ENCODE measurements around the gene FOXO3. TPM values are rescaled to one million over a fixed set of nuclear protein-coding genes. Genes with fewer than 3 reads are reported as not detected.
"Not testable (repeated sequence)": the region's sequence is repeated elsewhere in the genome, so short reads cannot be mapped to it uniquely, and the experiment has no call there.

The FOXO3 gene
- polyA plus RNA-seq, 2 donors, result 9.6 to 15.3 TPM

- H3K36me3 ChIP-seq (ENCODE audit: control insufficient read depth in 2 of 2, insufficient read depth in 2 of 2, low read length in 1 of 2), result peaks cover 5 to 9% of the 10 kb centered on the region in 2 donors
- H3K4me3 ChIP-seq (ENCODE audit: low read depth in 1 of 2, low read length in 2 of 2), result no peak overlapping the region
- no peaks in the 10 kb centered on the region for H3K27me3 ChIP-seq (ENCODE audit: control insufficient read depth in 1 of 2, insufficient read depth in 2 of 2, low read length in 2 of 2)
- WGBS, 2 donors, result 90 to 95% methylated on average over 2 of the region's 2 CpGs
- H3K4me1 ChIP-seq (ENCODE audit: control insufficient read depth in 2 of 2, insufficient read depth in 2 of 2, low read length in 1 of 2), result peaks cover 0 to 5% of the 10 kb centered on the region in 2 donors
- H3K9me3 ChIP-seq (ENCODE audit: control insufficient read depth in 2 of 2, insufficient read depth in 1 of 2, low read depth in 1 of 2, low read length in 1 of 2), result no peaks in the 10 kb centered on the region
- H3K27ac ChIP-seq (ENCODE audit: low read depth in 2 of 2, low read length in 1 of 2), result no peak overlapping the region
These were observed 102.0 kb downstream of the FOXO3 start for GRCh38 chr6:108662702-108663101.

GRCh38 chr6:108663494-108664064 lies 102.9 kb downstream of the FOXO3 start:
- not testable (repeated sequence) for H3K4me1 ChIP-seq (ENCODE audit: control insufficient read depth in 2 of 2, insufficient read depth in 2 of 2, low read length in 1 of 2); H3K27me3 ChIP-seq (ENCODE audit: control insufficient read depth in 1 of 2, insufficient read depth in 2 of 2, low read length in 2 of 2); H3K4me3 ChIP-seq (ENCODE audit: low read depth in 1 of 2, low read length in 2 of 2); H3K9me3 ChIP-seq (ENCODE audit: control insufficient read depth in 2 of 2, insufficient read depth in 1 of 2, low read depth in 1 of 2, low read length in 1 of 2); H3K36me3 ChIP-seq (ENCODE audit: control insufficient read depth in 2 of 2, insufficient read depth in 2 of 2, low read length in 1 of 2); H3K27ac ChIP-seq (ENCODE audit: low read depth in 2 of 2, low read length in 1 of 2)
- WGBS, 2 donors, result 98% methylated on average over 25 to 29 of the region's 30 CpGs

GRCh38 chr6:108665495-108666196 lies 104.9 kb downstream of the FOXO3 start:
- Histone ChIP-seq H3K4me3 (ENCODE audit: low read depth in 1 of 2, low read length in 2 of 2) (no peak overlapping the region), H3K27me3 (ENCODE audit: control insufficient read depth in 1 of 2, insufficient read depth in 2 of 2, low read length in 2 of 2) (no peaks in the 10 kb centered on the region), H3K4me1 (ENCODE audit: control insufficient read depth in 2 of 2, insufficient read depth in 2 of 2, low read length in 1 of 2) (peaks cover 0 to 2% of the 10 kb centered on the region in 2 donors), H3K9me3 (ENCODE audit: control insufficient read depth in 2 of 2, insufficient read depth in 1 of 2, low read depth in 1 of 2, low read length in 1 of 2) (no peaks in the 10 kb centered on the region), H3K36me3 (ENCODE audit: control insufficient read depth in 2 of 2, insufficient read depth in 2 of 2, low read length in 1 of 2) (peaks cover 5 to 9% of the 10 kb centered on the region in 2 donors), H3K27ac (ENCODE audit: low read depth in 2 of 2, low read length in 1 of 2) (no peak overlapping the region)
- WGBS, 2 donors, result 81 to 82% methylated on average over 3 of the region's 3 CpGs

GRCh38 chr6:108666656-108667260 lies 106.0 kb downstream of the FOXO3 start:
- peaks cover 5 to 9% of the 10 kb centered on the region in 2 donors for H3K36me3 ChIP-seq (ENCODE audit: control insufficient read depth in 2 of 2, insufficient read depth in 2 of 2, low read length in 1 of 2)
- H3K27me3 ChIP-seq (ENCODE audit: control insufficient read depth in 1 of 2, insufficient read depth in 2 of 2, low read length in 2 of 2), result no peaks in the 10 kb centered on the region

GRCh38 chr6:108667993-108668392 lies 107.3 kb downstream of the FOXO3 start:
- Histone ChIP-seq H3K27ac (ENCODE audit: low read depth in 2 of 2, low read length in 1 of 2) (no peak overlapping the region), H3K4me1 (ENCODE audit: control insufficient read depth in 2 of 2, insufficient read depth in 2 of 2, low read length in 1 of 2) (peaks cover 4 to 9% of the 10 kb centered on the region in 2 donors), H3K9me3 (ENCODE audit: control insufficient read depth in 2 of 2, insufficient read depth in 1 of 2, low read depth in 1 of 2, low read length in 1 of 2) (no peaks in the 10 kb centered on the region), H3K36me3 (ENCODE audit: control insufficient read depth in 2 of 2, insufficient read depth in 2 of 2, low read length in 1 of 2) (peaks cover 5 to 9% of the 10 kb centered on the region in 2 donors), H3K4me3 (ENCODE audit: low read depth in 1 of 2, low read length in 2 of 2) (no peak overlapping the region), H3K27me3 (ENCODE audit: control insufficient read depth in 1 of 2, insufficient read depth in 2 of 2, low read length in 2 of 2) (no peaks in the 10 kb centered on the region)
- WGBS, 2 donors, result 53 to 62% methylated on average over 7 of the region's 7 CpGs

More at GRCh38 chr6:108666656-108667260, 106.0 kb downstream of the FOXO3 start:
- no peak overlapping the region for H3K27ac ChIP-seq (ENCODE audit: low read depth in 2 of 2, low read length in 1 of 2)
- no peak overlapping the region for H3K4me3 ChIP-seq (ENCODE audit: low read depth in 1 of 2, low read length in 2 of 2)
- no peaks in the 10 kb centered on the region for H3K9me3 ChIP-seq (ENCODE audit: control insufficient read depth in 2 of 2, insufficient read depth in 1 of 2, low read depth in 1 of 2, low read length in 1 of 2)
- H3K4me1 ChIP-seq (ENCODE audit: control insufficient read depth in 2 of 2, insufficient read depth in 2 of 2, low read length in 1 of 2), result peaks cover 4 to 6% of the 10 kb centered on the region in 2 donors
- WGBS, 2 donors, result 96% methylated on average over 4 of the region's 4 CpGs

GRCh38 chr6:108669673-108670072 lies 109.0 kb downstream of the FOXO3 start:
- WGBS, 2 donors, result 96 to 97% methylated on average over 1 of the region's 1 CpG

GRCh38 chr6:108671175-108671574 lies 110.5 kb downstream of the FOXO3 start:
- Histone ChIP-seq H3K27me3 (ENCODE audit: control insufficient read depth in 1 of 2, insufficient read depth in 2 of 2, low read length in 2 of 2) (no peaks in the 10 kb centered on the region), H3K27ac (ENCODE audit: low read depth in 2 of 2, low read length in 1 of 2) (no peak overlapping the region), H3K4me1 (ENCODE audit: control insufficient read depth in 2 of 2, insufficient read depth in 2 of 2, low read length in 1 of 2) (peaks cover 4 to 11% of the 10 kb centered on the region in 2 donors), H3K4me3 (ENCODE audit: low read depth in 1 of 2, low read length in 2 of 2) (no peak overlapping the region), H3K36me3 (ENCODE audit: control insufficient read depth in 2 of 2, insufficient read depth in 2 of 2, low read length in 1 of 2) (peaks cover 0 to 2% of the 10 kb centered on the region in 2 donors), H3K9me3 (ENCODE audit: control insufficient read depth in 2 of 2, insufficient read depth in 1 of 2, low read depth in 1 of 2, low read length in 1 of 2) (no peaks in the 10 kb centered on the region)
- 57 to 64% methylated on average over 2 of the region's 2 CpGs for WGBS, 2 donors

More at GRCh38 chr6:108669673-108670072, 109.0 kb downstream of the FOXO3 start:
- no peaks in the 10 kb centered on the region for H3K27me3 ChIP-seq (ENCODE audit: control insufficient read depth in 1 of 2, insufficient read depth in 2 of 2, low read length in 2 of 2)
- H3K36me3 ChIP-seq (ENCODE audit: control insufficient read depth in 2 of 2, insufficient read depth in 2 of 2, low read length in 1 of 2), result peaks cover 4 to 6% of the 10 kb centered on the region in 2 donors
- no peak overlapping the region for H3K27ac ChIP-seq (ENCODE audit: low read depth in 2 of 2, low read length in 1 of 2)
- H3K9me3 ChIP-seq (ENCODE audit: control insufficient read depth in 2 of 2, insufficient read depth in 1 of 2, low read depth in 1 of 2, low read length in 1 of 2), result no peaks in the 10 kb centered on the region
- no peak overlapping the region for H3K4me3 ChIP-seq (ENCODE audit: low read depth in 1 of 2, low read length in 2 of 2)
- H3K4me1 ChIP-seq (ENCODE audit: control insufficient read depth in 2 of 2, insufficient read depth in 2 of 2, low read length in 1 of 2), result peaks cover 4 to 11% of the 10 kb centered on the region in 2 donors

GRCh38 chr6:108671790-108672189 lies 111.1 kb downstream of the FOXO3 start:
- no peak overlapping the region for H3K4me3 ChIP-seq (ENCODE audit: low read depth in 1 of 2, low read length in 2 of 2)
- H3K27ac ChIP-seq (ENCODE audit: low read depth in 2 of 2, low read length in 1 of 2), result no peak overlapping the region
- H3K9me3 ChIP-seq (ENCODE audit: control insufficient read depth in 2 of 2, insufficient read depth in 1 of 2, low read depth in 1 of 2, low read length in 1 of 2), result no peaks in the 10 kb centered on the region
- no peaks in the 10 kb centered on the region for H3K27me3 ChIP-seq (ENCODE audit: control insufficient read depth in 1 of 2, insufficient read depth in 2 of 2, low read length in 2 of 2)
- WGBS, 2 donors, result 84 to 89% methylated on average over 4 of the region's 4 CpGs
- peaks cover 0 to 2% of the 10 kb centered on the region in 2 donors for H3K36me3 ChIP-seq (ENCODE audit: control insufficient read depth in 2 of 2, insufficient read depth in 2 of 2, low read length in 1 of 2)
- peaks cover 4 to 11% of the 10 kb centered on the region in 2 donors for H3K4me1 ChIP-seq (ENCODE audit: control insufficient read depth in 2 of 2, insufficient read depth in 2 of 2, low read length in 1 of 2)

GRCh38 chr6:108672641-108673040 lies 111.9 kb downstream of the FOXO3 start:
- H3K9me3 ChIP-seq (ENCODE audit: control insufficient read depth in 2 of 2, insufficient read depth in 1 of 2, low read depth in 1 of 2, low read length in 1 of 2), result no peaks in the 10 kb centered on the region
- H3K36me3 ChIP-seq (ENCODE audit: control insufficient read depth in 2 of 2, insufficient read depth in 2 of 2, low read length in 1 of 2), result peaks cover 0 to 2% of the 10 kb centered on the region in 2 donors
- H3K27ac ChIP-seq (ENCODE audit: low read depth in 2 of 2, low read length in 1 of 2), result no peak overlapping the region
- 84% methylated on average over 3 of the region's 3 CpGs for WGBS, 2 donors
- H3K27me3 ChIP-seq (ENCODE audit: control insufficient read depth in 1 of 2, insufficient read depth in 2 of 2, low read length in 2 of 2), result no peaks in the 10 kb centered on the region
- H3K4me1 ChIP-seq (ENCODE audit: control insufficient read depth in 2 of 2, insufficient read depth in 2 of 2, low read length in 1 of 2), result peaks cover 4 to 17% of the 10 kb centered on the region in 2 donors
- H3K4me3 ChIP-seq (ENCODE audit: low read depth in 1 of 2, low read length in 2 of 2), result no peak overlapping the region
